ENCODE measurements around the gene IFNW1. TPM values are rescaled to one million over a fixed set of nuclear protein-coding genes. Genes with fewer than 3 reads are reported as not detected.
A peak's percentile ranks its signal among the peaks of the same experiment; 100 is the strongest.
"Not testable (repeated sequence)": the region's sequence is repeated elsewhere in the genome, so short reads cannot be mapped to it uniquely, and the experiment has no call there.

The IFNW1 gene
- total RNA-seq, 6 donors from 2014 or later, result not detected

GRCh38 chr9:21171351-21171750 is 29.7 kb upstream of the IFNW1 start:
- no peak for TF ChIP-seq EP300 (IDR thresholded peaks at IDR 0.05)
- TF ChIP-seq POLR2A (IDR thresholded peaks at IDR 0.05), result no peak
- no peak for TF ChIP-seq POLR2AphosphoS5 (IDR thresholded peaks at IDR 0.05)
- no peak for TF ChIP-seq CTCF (IDR thresholded peaks at IDR 0.05)
- Histone ChIP-seq H3K27ac (no peak overlapping the region), H3K27me3 (no peaks in the 10 kb centered on the region), H3K4me3 (no peak overlapping the region), H3K4me1 (no peaks in the 10 kb centered on the region), H3K9me3 (no peaks in the 10 kb centered on the region), H3K36me3 (no peaks in the 10 kb centered on the region)
- 71 to 91% methylated on average over 1 of the region's 1 CpG for WGBS, 2 donors
- ATAC-seq (ENCODE audit: low FRiP score in 2 of 2), result no peak
- no peak for DNase-seq

- 85 to 94% methylated on average over 2 of the region's 2 CpGs for WGBS, 2 donors
- ATAC-seq (ENCODE audit: low FRiP score in 2 of 2); DNase-seq; H3K4me3 ChIP-seq; H3K36me3 ChIP-seq; H3K27me3 ChIP-seq; H3K9me3 ChIP-seq; H3K4me1 ChIP-seq; H3K27ac ChIP-seq: not testable (repeated sequence)
These were observed 24.9 kb upstream of the IFNW1 start, which contains the start of gene IFNA21 for GRCh38 chr9:21166560-21166959. Gene IFNA21 (minus strand): TSS chr9:21166660. CDS start chr9:21166612, 48 bp downstream.

- ATAC-seq (ENCODE audit: low FRiP score in 2 of 2) (no peak), DNase-seq (no peak)
- 92 to 95% methylated on average over 1 of the region's 1 CpG for WGBS, 2 donors
- no peak overlapping the region for H3K27ac ChIP-seq
- no peaks in the 10 kb centered on the region for H3K4me1 ChIP-seq
- H3K9me3 ChIP-seq, result no peaks in the 10 kb centered on the region
- TF ChIP-seq POLR2A (IDR thresholded peaks at IDR 0.05) (no peak), CTCF (IDR thresholded peaks at IDR 0.05) (no peak), EP300 (IDR thresholded peaks at IDR 0.05) (no peak), POLR2AphosphoS5 (IDR thresholded peaks at IDR 0.05) (no peak)
- H3K4me3 ChIP-seq, result no peak overlapping the region
- H3K27me3 ChIP-seq, result no peaks in the 10 kb centered on the region
- H3K36me3 ChIP-seq, result no peaks in the 10 kb centered on the region
These were observed 23.9 kb upstream of the IFNW1 start for GRCh38 chr9:21165516-21165915.

GRCh38 chr9:21160178-21160577 is 18.5 kb upstream of the IFNW1 start:
- Histone ChIP-seq H3K4me1 (peaks cover 0 to 4% (median 0%) of the 10 kb centered on the region in 4 donors), H3K4me3 (no peak overlapping the region), H3K27ac (no peak overlapping the region), H3K36me3 (no peaks in the 10 kb centered on the region), H3K9me3 (no peaks in the 10 kb centered on the region), H3K27me3 (no peaks in the 10 kb centered on the region)
- WGBS, 2 donors, result 9 to 13% methylated on average over 1 of the region's 1 CpG
- ATAC-seq (ENCODE audit: low FRiP score in 2 of 2), result no peak
- TF ChIP-seq POLR2A (IDR thresholded peaks at IDR 0.05) (no peak), EP300 (IDR thresholded peaks at IDR 0.05) (no peak), CTCF (IDR thresholded peaks at IDR 0.05) (no peak), POLR2AphosphoS5 (IDR thresholded peaks at IDR 0.05) (no peak)
- DNase-seq, result peak in 1 of 2 donors; percentile 29

GRCh38 chr9:21155501-21155900 is 13.9 kb upstream of the IFNW1 start:
- Histone ChIP-seq H3K9me3 (no peaks in the 10 kb centered on the region), H3K36me3 (no peaks in the 10 kb centered on the region), H3K4me1 (peaks cover 0 to 4% (median 2%) of the 10 kb centered on the region in 4 donors), H3K4me3 (no peak overlapping the region), H3K27ac (no peak overlapping the region), H3K27me3 (no peaks in the 10 kb centered on the region)
- WGBS, 2 donors, result 73 to 79% methylated on average over 2 of the region's 2 CpGs
- TF ChIP-seq POLR2A (IDR thresholded peaks at IDR 0.05), result no peak
- ATAC-seq (ENCODE audit: low FRiP score in 2 of 2) (no peak), DNase-seq (no peak)

- Histone ChIP-seq H3K4me1 (peaks cover 0 to 4% (median 0%) of the 10 kb centered on the region in 4 donors), H3K27me3 (no peaks in the 10 kb centered on the region), H3K36me3 (no peaks in the 10 kb centered on the region), H3K27ac (no peak overlapping the region), H3K4me3 (no peak overlapping the region), H3K9me3 (no peaks in the 10 kb centered on the region)
- 9 to 17% methylated on average over 3 of the region's 3 CpGs for WGBS, 2 donors
- TF ChIP-seq POLR2A (IDR thresholded peaks at IDR 0.05) (no peak), EP300 (IDR thresholded peaks at IDR 0.05) (no peak), CTCF (IDR thresholded peaks at IDR 0.05) (no peak), POLR2AphosphoS5 (IDR thresholded peaks at IDR 0.05) (no peak)
- DNase-seq (no peak), ATAC-seq (ENCODE audit: low FRiP score in 2 of 2) (peak in 1 of 2 donors; percentile 63)
These were observed 12.5 kb upstream of the IFNW1 start for GRCh38 chr9:21154018-21154608.

Measured in upper lobe of left lung (tissue), 6 donors.